ENCODE measurements around the gene ZPBP2. TPM values are rescaled to one million over a fixed set of nuclear protein-coding genes. Genes with fewer than 3 reads are reported as not detected.

Gene ZPBP2
- not detected in 5 replicates for total RNA-seq (2022; extraction: Qiagen RNA extraction)

DNA sequence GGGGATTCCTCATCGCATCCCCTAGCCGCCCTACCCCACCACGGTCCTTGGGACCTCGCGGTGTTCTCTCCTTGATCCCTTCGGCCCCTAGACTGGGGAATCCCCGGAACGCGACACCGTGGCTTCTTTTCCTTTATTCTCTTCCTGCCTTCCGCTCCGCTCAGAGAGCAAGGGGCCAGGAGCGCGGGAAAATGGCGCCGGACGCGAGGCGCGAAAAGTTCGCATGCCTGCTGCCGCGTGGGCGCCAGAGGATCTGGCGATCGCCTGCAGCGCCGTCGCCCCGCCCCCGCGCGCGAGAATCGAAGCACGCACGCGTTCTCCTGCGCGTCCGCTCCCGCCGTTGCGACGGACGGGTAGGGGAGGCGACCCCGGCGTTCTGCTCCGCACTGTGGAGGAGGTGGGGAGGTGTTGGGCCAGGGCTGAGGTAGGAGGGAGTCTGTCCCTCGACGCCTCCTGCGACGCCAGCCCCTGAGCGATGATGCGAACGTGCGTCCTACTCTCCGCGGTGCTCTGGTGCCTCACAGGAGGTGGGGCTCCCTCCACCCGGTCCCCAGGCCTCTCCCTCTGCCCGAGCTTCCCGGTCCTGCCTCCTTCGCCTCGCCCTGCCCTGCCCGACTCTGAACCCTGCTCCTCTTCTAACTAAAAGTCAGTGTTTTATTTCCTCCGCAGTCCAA lies at the start of gene ZPBP2:
Gene ZPBP2 (plus strand): TSS at position 323 of the 674 bp plus-strand sequence. CDS start 153 bp downstream, at position 476.

DNA sequence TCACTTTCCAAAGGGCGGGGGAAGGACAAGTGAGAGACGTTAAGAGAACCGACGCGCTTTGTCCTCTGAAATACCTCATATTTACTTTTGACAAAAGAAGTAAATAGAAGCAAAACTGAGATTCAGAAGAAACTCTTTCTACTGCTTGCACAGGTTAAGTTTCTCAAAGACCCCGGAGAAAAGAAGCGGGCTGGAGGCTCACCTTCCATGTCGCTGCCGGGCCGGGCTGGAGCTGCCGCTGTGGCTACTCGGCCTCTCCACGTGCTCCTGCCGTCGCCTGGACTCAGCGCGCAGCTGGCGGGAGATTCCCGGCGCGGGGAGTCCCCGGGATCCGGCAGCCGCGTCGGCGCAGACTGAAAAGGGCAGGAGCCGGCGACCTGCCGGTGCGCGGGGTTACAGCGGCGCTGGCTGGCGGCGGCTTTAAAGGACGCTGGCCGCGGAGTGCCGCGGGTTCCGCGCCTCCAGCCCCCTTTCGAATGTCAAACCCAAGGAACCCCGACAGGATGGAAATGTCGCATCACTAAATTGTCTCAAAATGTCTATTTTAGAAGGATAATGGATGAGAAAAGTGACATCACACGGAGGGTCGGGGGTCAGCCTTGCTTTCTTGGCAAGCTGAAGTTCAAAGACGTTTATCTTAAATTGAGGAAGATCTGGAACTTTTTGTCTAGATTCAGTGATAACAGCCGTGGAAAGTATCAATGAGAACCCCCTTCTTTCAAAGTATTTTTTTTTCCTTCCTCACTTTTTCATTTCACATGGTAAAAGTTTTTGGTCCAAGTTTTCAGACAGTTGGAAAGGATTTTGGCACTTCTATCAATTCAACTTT lies 3.9 kb upstream of the ZPBP2 start, which contains the start of gene IKZF3:
Gene IKZF3 (minus strand): TSS at position 395 of the 829 bp plus-strand sequence. CDS start 186 bp downstream, at position 209.

Other genes starting within 250 kb of the ZPBP2 start
- 0.11 to 0.12 TPM (median 0.11 TPM) in 3 of 5 replicates, not detected in the others for gene PPP1R1B, start 241.2 kb upstream of the ZPBP2 start, total RNA-seq (2022; extraction: Qiagen RNA extraction)
- 41.7 to 55.4 TPM (median 54.8 TPM) in 5 replicates for gene STARD3, start 231.1 kb upstream of the ZPBP2 start, total RNA-seq (2022; extraction: Qiagen RNA extraction)
- 0.74 to 1.4 TPM (median 0.90 TPM) in 5 replicates for gene TCAP, start 202.9 kb upstream of the ZPBP2 start, total RNA-seq (2022; extraction: Qiagen RNA extraction)
- 0.27 to 0.68 TPM (median 0.33 TPM) in 4 of 5 replicates, not detected in the other for gene PNMT, start 199.7 kb upstream of the ZPBP2 start, total RNA-seq (2022; extraction: Qiagen RNA extraction)
- gene PGAP3, start 180.1 kb upstream of the ZPBP2 start, total RNA-seq (2022; extraction: Qiagen RNA extraction) = 7.3 to 8.5 TPM (median 8.2 TPM) in 5 replicates
- 26.2 to 34.3 TPM (median 33.5 TPM) in 5 replicates for gene ERBB2, start 168.1 kb upstream of the ZPBP2 start, total RNA-seq (2022; extraction: Qiagen RNA extraction)
- 84.6 to 98.6 TPM (median 92.9 TPM) in 5 replicates for gene MIEN1, start 137.7 kb upstream of the ZPBP2 start, total RNA-seq (2022; extraction: Qiagen RNA extraction)
- gene GRB7, start 130.3 kb upstream of the ZPBP2 start, total RNA-seq (2022; extraction: Qiagen RNA extraction) = 3.0 to 4.9 TPM (median 4.4 TPM) in 5 replicates
- not detected in 5 replicates for gene IKZF3, start 3.9 kb upstream of the ZPBP2 start, total RNA-seq (2022; extraction: Qiagen RNA extraction)
- 1.0 to 2.5 TPM (median 2.1 TPM) in 5 replicates for gene GSDMB, start 50.4 kb downstream of the ZPBP2 start, total RNA-seq (2022; extraction: Qiagen RNA extraction)
- gene ORMDL3, start 59.4 kb downstream of the ZPBP2 start, total RNA-seq (2022; extraction: Qiagen RNA extraction) = 29.3 to 44.6 TPM (median 41.0 TPM) in 5 replicates
- gene LRRC3C, start 59.5 kb downstream of the ZPBP2 start, total RNA-seq (2022; extraction: Qiagen RNA extraction) = not detected in 5 replicates
- not detected in 5 replicates for gene GSDMA, start 94.8 kb downstream of the ZPBP2 start, total RNA-seq (2022; extraction: Qiagen RNA extraction)
- 149 to 176 TPM (median 172 TPM) in 5 replicates for gene PSMD3, start 112.6 kb downstream of the ZPBP2 start, total RNA-seq (2022; extraction: Qiagen RNA extraction)
- 0.18 to 0.97 TPM (median 0.53 TPM) in 5 replicates for gene CSF3, start 147.2 kb downstream of the ZPBP2 start, total RNA-seq (2022; extraction: Qiagen RNA extraction)
- gene MED24, start 186.2 kb downstream of the ZPBP2 start, total RNA-seq (2022; extraction: Qiagen RNA extraction) = 46.6 to 62.3 TPM (median 55.6 TPM) in 5 replicates
- gene THRA, start 194.8 kb downstream of the ZPBP2 start, total RNA-seq (2022; extraction: Qiagen RNA extraction) = 21.1 to 30.3 TPM (median 28.8 TPM) in 5 replicates
- 8.2 to 11.4 TPM (median 10.6 TPM) in 5 replicates for gene NR1D1, start 232.4 kb downstream of the ZPBP2 start, total RNA-seq (2022; extraction: Qiagen RNA extraction)